Hair follicular keratinocyte (primary cell): ENCODE data around the gene ZNF358. TPM values are rescaled to one million over a fixed set of nuclear protein-coding genes. Genes with fewer than 3 reads are reported as not detected.

Experiments used
- total RNA-seq: library from RNA; depleted of rRNA; stranded (reverse); fragments of >200 nt; gene quantifications from 2 replicates; pipeline ENCODE4 v1.2.3, GENCODE V29; 2015

Gene ZNF358
- 13.8 and 22.9 TPM in 2 replicates for total RNA-seq

GRCh38 chr19:7515645-7516151, at the start of gene ZNF358:
Gene ZNF358, plus strand, starts transcription at chr19:7516103. Its CDS starts 3,140 bp downstream, at chr19:7519243.

GRCh38 chr19:7488736-7489353, 27.1 kb upstream of the ZNF358 start, which contains the start of gene PEX11G:
Gene PEX11G, minus strand, starts transcription at chr19:7489035. Its CDS starts 25 bp downstream, at chr19:7489010.

GRCh38 chr19:7522072-7522922, 6.4 kb downstream of the ZNF358 start, which contains the start of gene MCOLN1:
Gene MCOLN1, plus strand, starts transcription at chr19:7522624. Its CDS starts 127 bp downstream, at chr19:7522751.

GRCh38 chr19:7535047-7535997, 19.4 kb downstream of the ZNF358 start, which contains the start of gene PNPLA6:
Gene PNPLA6, plus strand, starts transcription at chr19:7535717. Its CDS starts 72 bp downstream, at chr19:7535789.

Other genes with a start within 250 kb of the ZNF358 start
- 4.9 and 5.7 TPM in 2 replicates for gene INSR, start 221.7 kb upstream of the ZNF358 start, total RNA-seq
- 31.2 and 31.4 TPM in 2 replicates for gene ARHGEF18, start 167.2 kb upstream of the ZNF358 start, total RNA-seq
- gene PEX11G, start 27.1 kb upstream of the ZNF358 start, total RNA-seq, result 5.5 and 5.8 TPM in 2 replicates
- 3.0 and 3.1 TPM in 2 replicates for gene MCOLN1, start 6.5 kb downstream of the ZNF358 start, total RNA-seq
- 73.2 and 75.9 TPM in 2 replicates for gene PNPLA6, start 19.6 kb downstream of the ZNF358 start, total RNA-seq
- 4.2 and 5.1 TPM in 2 replicates for gene CAMSAP3, start 79.8 kb downstream of the ZNF358 start, total RNA-seq
- gene XAB2, start 113.4 kb downstream of the ZNF358 start, total RNA-seq, result 32.9 and 36.3 TPM in 2 replicates
- gene PET100, start 113.7 kb downstream of the ZNF358 start, total RNA-seq, result 23.1 and 43.3 TPM in 2 replicates
- not detected in 2 replicates for gene PCP2, start 117.6 kb downstream of the ZNF358 start, total RNA-seq
- gene STXBP2, start 121.0 kb downstream of the ZNF358 start, total RNA-seq, result 43.7 and 55.8 TPM in 2 replicates
- not detected in 2 replicates for gene RETN, start 152.9 kb downstream of the ZNF358 start, total RNA-seq
- gene MCEMP1, start 161.0 kb downstream of the ZNF358 start, total RNA-seq, result not detected in 2 replicates
- 121 and 125 TPM in 2 replicates for gene TRAPPC5, start 164.7 kb downstream of the ZNF358 start, total RNA-seq
- gene FCER2, start 186.0 kb downstream of the ZNF358 start, total RNA-seq, result not detected in 2 replicates
- gene CLEC4G, start 216.0 kb downstream of the ZNF358 start, total RNA-seq, result not detected in 2 replicates
- gene CD209, start 231.4 kb downstream of the ZNF358 start, total RNA-seq, result not detected in 2 replicates
- not detected in 2 replicates for gene CLEC4M, start 247.1 kb downstream of the ZNF358 start, total RNA-seq